Measurements from ENCODE around the gene ANKRD63. TPM values are rescaled to one million over a fixed set of nuclear protein-coding genes. Genes with fewer than 3 reads are reported as not detected.
A peak's percentile ranks its signal among the peaks of the same experiment; 100 is the strongest.

Gene ANKRD63
- total and polyA plus RNA-seq, 9 of the 15 experiments (the other 6 are each of a cell fraction or from before 2014, with no cell fraction given), result 1.3 to 2.0 (median 1.8) TPM; not detected in 6

DNA sequence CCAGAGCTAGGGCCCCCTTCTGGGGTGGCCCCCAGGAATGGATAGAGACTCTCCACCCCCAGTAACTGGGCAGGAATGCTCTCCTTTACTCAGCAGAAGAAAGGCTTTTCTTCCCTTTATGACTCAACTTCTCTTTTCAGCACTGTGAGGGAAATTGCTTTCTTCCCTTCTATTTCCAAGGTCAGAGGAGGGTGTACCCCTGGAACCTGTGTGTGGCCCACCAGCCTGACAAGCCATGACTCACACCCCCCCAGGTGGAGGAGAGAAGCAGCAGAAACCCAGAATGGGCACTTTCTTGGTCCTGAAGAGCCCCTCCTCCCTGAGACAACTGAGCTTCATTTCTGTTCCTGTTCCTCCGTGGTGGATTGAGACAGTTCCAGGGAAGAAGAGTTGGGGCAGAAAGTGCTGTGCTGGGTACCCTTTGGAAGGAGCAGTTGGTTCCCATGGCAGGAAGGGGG lies 2.7 kb upstream of the ANKRD63 start (continued):
- TF ChIP-seq, protein P1, sequence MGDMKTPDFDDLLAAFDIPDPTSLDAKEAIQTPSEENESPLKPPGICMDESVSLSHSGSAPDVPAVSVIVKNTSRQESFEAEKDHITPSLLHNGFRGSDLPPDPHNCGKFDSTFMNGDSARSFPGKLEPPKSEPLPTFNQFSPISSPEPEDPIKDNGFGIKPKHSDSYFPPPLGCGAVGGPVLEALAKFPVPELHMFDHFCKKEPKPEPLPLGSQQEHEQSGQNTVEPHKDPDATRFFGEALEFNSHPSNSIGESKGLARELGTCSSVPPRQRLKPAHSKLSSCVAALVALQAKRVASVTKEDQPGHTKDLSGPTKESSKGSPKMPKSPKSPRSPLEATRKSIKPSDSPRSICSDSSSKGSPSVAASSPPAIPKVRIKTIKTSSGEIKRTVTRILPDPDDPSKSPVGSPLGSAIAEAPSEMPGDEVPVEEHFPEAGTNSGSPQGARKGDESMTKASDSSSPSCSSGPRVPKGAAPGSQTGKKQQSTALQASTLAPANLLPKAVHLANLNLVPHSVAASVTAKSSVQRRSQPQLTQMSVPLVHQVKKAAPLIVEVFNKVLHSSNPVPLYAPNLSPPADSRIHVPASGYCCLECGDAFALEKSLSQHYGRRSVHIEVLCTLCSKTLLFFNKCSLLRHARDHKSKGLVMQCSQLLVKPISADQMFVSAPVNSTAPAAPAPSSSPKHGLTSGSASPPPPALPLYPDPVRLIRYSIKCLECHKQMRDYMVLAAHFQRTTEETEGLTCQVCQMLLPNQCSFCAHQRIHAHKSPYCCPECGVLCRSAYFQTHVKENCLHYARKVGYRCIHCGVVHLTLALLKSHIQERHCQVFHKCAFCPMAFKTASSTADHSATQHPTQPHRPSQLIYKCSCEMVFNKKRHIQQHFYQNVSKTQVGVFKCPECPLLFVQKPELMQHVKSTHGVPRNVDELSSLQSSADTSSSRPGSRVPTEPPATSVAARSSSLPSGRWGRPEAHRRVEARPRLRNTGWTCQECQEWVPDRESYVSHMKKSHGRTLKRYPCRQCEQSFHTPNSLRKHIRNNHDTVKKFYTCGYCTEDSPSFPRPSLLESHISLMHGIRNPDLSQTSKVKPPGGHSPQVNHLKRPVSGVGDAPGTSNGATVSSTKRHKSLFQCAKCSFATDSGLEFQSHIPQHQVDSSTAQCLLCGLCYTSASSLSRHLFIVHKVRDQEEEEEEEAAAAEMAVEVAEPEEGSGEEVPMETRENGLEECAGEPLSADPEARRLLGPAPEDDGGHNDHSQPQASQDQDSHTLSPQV (IDR thresholded peaks at IDR 0.05), result no peak

GRCh38 chr15:40285151-40285550 lies 2.3 kb upstream of the ANKRD63 start:
- Histone ChIP-seq H3K4me2 (ENCODE audit: insufficient read depth, low read length) (no peak overlapping the region), H3K9me3 (replicated peaks; ENCODE audit: control insufficient read depth, insufficient read depth, low read depth, low read length) (no peaks in the 10 kb centered on the region), H3K9me1 (ENCODE audit: control insufficient read depth, insufficient read depth, low read length) (no peaks in the 10 kb centered on the region), H2AFZ (ENCODE audit: low read depth, low read length) (no peak overlapping the region), H3K79me2 (ENCODE audit: control insufficient read depth, insufficient read depth, low read length) (no peaks in the 10 kb centered on the region), H3K27me3 (ENCODE audit: control insufficient read depth in 2 of 2, insufficient read depth in 2 of 2, low read length in 2 of 2) (no peaks in the 10 kb centered on the region), H3K4me3 (no peak overlapping the region), H3K27ac (ENCODE audit: extremely low read depth, low read depth, low read length) (no peak overlapping the region), H3K36me3 (ENCODE audit: control insufficient read depth, insufficient read depth, low read length) (no peaks in the 10 kb centered on the region), H3K9ac (ENCODE audit: insufficient read depth in 1 of 2, low read depth in 2 of 2, low read length in 2 of 2) (no peak overlapping the region), H4K20me1 (replicated peaks; ENCODE audit: control insufficient read depth, insufficient read depth, low read length) (no peaks in the 10 kb centered on the region), H3K4me1 (replicated peaks in 1 of 2; ENCODE audit: control insufficient read depth in 2 of 2, insufficient read depth in 2 of 2, low read length in 2 of 2) (peaks cover 0 to 38% of the 10 kb centered on the region in 2 experiments; a peak in 3 of 5 replicates)
- TF ChIP-seq BHLHE40 (IDR thresholded peaks at IDR 0.05; ENCODE audit: low read length) (0 out of 2 replicates have a peak, but pooled peaks have one; percentile 31), POLR2AphosphoS5 (IDR thresholded peaks at IDR 0.05; ENCODE audit: control insufficient read depth, insufficient read depth, low read depth, low read length) (no peak)
- no peak for DNase-seq (ENCODE audit: extremely low read depth in 1 of 4, low spot score in 3 of 4)
- BruUV-seq (replicated peaks), result no TSS peak
- WGBS (ENCODE audit: insufficient coverage, low coverage, missing lambda C conversion rate), result 23% methylated on average over 4 of the region's 4 CpGs
- CTCF ChIA-PET (ENCODE audit: low intra/inter-chr PET ratio), result interaction anchor here (1.4 kb wide), 1 partner anchor 10 kb away, joined by 3 read pairs; no protein-coding TSS in a partner anchor
- intact Hi-C loops (cut with micrococcal nuclease) (no loop called here), in situ Hi-C loops (cut with MboI) (no loop called here)
- ATAC-seq, result no peak
- POLR2A ChIA-PET, result interaction anchor here (0.6 to 1.6 kb wide), 5 partner anchors 11 to 359 kb away, joined by 3 to 4 read pairs (median 3); no protein-coding TSS in a partner anchor
- FAIRE-seq, result peak; percentile 81

Measured in K562 (cell line).